K562 (cell line): ENCODE results near the gene SOHLH1. TPM values are rescaled to one million over a fixed set of nuclear protein-coding genes. Genes with fewer than 3 reads are reported as not detected.

Experiments
- ATAC-seq: fragments of 200-7000 bp; cut with Tn5 transposase; 3 replicates; pipeline ENCODE4 v1.9.1; 2020; ENCODE audit warnings: moderate library complexity
- BruUV-seq: library from RNA; stranded (reverse); fragments of 400-500 nt; replicated peaks from 2 replicates; lab custom pipeline; 2021; lab: Mats Ljungman, UMichigan
- CTCF ChIA-PET: fragments of 300-600 bp; formaldehyde crosslinking; extraction: SDS; loops from one replicate; lab custom pipeline; 2021; ENCODE audit warnings: low intra/inter-chr PET ratio; lab: Yijun Ruan, JAX
- POLR2A ChIA-PET: fragments of 300-600, 350-650 bp; sonication (Branson Sonifier 250); formaldehyde crosslinking; extraction: SDS; loops from one replicate; lab custom pipeline; 2021; ENCODE audit warnings: antibody characterized with exemption, inconsistent platforms; lab: Yijun Ruan, JAX
- DNase-seq, 4 experiments: peaks; one replicate each; pipeline versions ENCODE4 v3.0.0 to v3.0.0-alpha.2; 2011 to 2018; ENCODE audit warnings: low spot score in 3 of 4, mixed read lengths in 3 of 4; ENCODE audit errors: extremely low read depth in 1 of 4
- FAIRE-seq: peaks from 2 replicates; lab custom pipeline; 2011; peaks lifted over from hg19 to GRCh38; lab: Jason Lieb, UNC
- H2AFZ ChIP-seq: 2 replicates; pipeline ENCODE4 v1.6.0; 2011; ENCODE audit warnings: low read depth, low read length, control low read depth, inconsistent platforms
- H3K27ac ChIP-seq: fragments of 200-600 bp; 3 replicates; pipeline ENCODE4 v1.8.0; 2011; ENCODE audit warnings: low read depth, mild to moderate bottlenecking, control low read depth, inconsistent platforms, low read length, moderate library complexity, mixed read lengths; ENCODE audit errors: extremely low read depth
- H3K27me3 ChIP-seq, 2 experiments: fragments of 300-600 bp in 1 of 2; 2 replicates in 1 of 2; 3 replicates in 1 of 2; pipeline versions ENCODE4 v1.6.0 to v1.8.0; 2011; ENCODE audit warnings: inconsistent platforms in 2 of 2, low read length in 2 of 2, mild to moderate bottlenecking in 1 of 2, mixed read lengths in 1 of 2, moderate library complexity in 1 of 2; ENCODE audit not compliant: control insufficient read depth in 2 of 2, insufficient read depth in 2 of 2
- H3K36me3 ChIP-seq: fragments of 300-600 bp; 3 replicates; pipeline ENCODE4 v1.8.0; 2011; ENCODE audit warnings: mild to moderate bottlenecking, low read length, inconsistent platforms; ENCODE audit not compliant: control insufficient read depth, insufficient read depth
- H3K4me1 ChIP-seq, 2 experiments: fragments of 200-600 bp in 1 of 2; replicated peaks in 1 of 2; 2 replicates in 1 of 2; 3 replicates in 1 of 2; pipeline versions ENCODE4 v1.5.1 to v1.8.0; 2011; ENCODE audit warnings: inconsistent platforms in 2 of 2, low read length in 2 of 2, mild to moderate bottlenecking in 1 of 2, mixed read lengths in 1 of 2, moderate library complexity in 1 of 2; ENCODE audit not compliant: control insufficient read depth in 2 of 2, insufficient read depth in 2 of 2
- H3K4me2 ChIP-seq: 2 replicates; pipeline ENCODE4 v1.6.1; 2011; ENCODE audit warnings: low read length, control low read depth, inconsistent platforms, mixed read lengths; ENCODE audit not compliant: insufficient read depth
- H3K4me3 ChIP-seq: fragments of 200-600 bp; sonication (generic), shearing (Covaris generic); 2 replicates; pipeline ENCODE4 v1.5.1; 2016; ENCODE audit warnings: control low read depth, inconsistent platforms
- H3K79me2 ChIP-seq: fragments of 200-600 bp; 3 replicates; pipeline ENCODE4 v1.8.0; 2011; ENCODE audit warnings: low read length, inconsistent platforms; ENCODE audit not compliant: control insufficient read depth, insufficient read depth
- H3K9ac ChIP-seq, 2 experiments: 2 replicates each; pipeline versions ENCODE4 v1.6.0 to v1.6.1; 2011; ENCODE audit warnings: low read depth in 2 of 2, low read length in 2 of 2, control low read depth in 1 of 2, inconsistent platforms in 1 of 2, mild to moderate bottlenecking in 1 of 2, mixed read lengths in 1 of 2; ENCODE audit not compliant: insufficient read depth in 1 of 2
- H3K9me1 ChIP-seq: one replicate; pipeline ENCODE4 v1.6.0; 2011; ENCODE audit warnings: inconsistent platforms, mild to moderate bottlenecking, low read length, moderate library complexity; ENCODE audit not compliant: control insufficient read depth, insufficient read depth
- H3K9me3 ChIP-seq: replicated peaks from 2 replicates; pipeline ENCODE4 v1.5.1; 2011; ENCODE audit warnings: low read depth, low read length, inconsistent platforms; ENCODE audit not compliant: control insufficient read depth, insufficient read depth
- H4K20me1 ChIP-seq: replicated peaks from 2 replicates; pipeline ENCODE4 v1.6.1; 2011; ENCODE audit warnings: low read length, inconsistent platforms, mixed read lengths; ENCODE audit not compliant: control insufficient read depth, insufficient read depth
- ESRRA ChIP-seq: fragments of 450-650 bp; IDR thresholded peaks from 2 replicates; pipeline ENCODE4 v1.6.1; 2014; ENCODE audit warnings: low read depth, mild to moderate bottlenecking, moderate library complexity, borderline replicate concordance
- ETV1 ChIP-seq: fragments of 450-650 bp; conservative IDR thresholded peaks from 2 replicates; pipeline ENCODE4 v1.6.1; 2016; ENCODE audit warnings: missing genetic modification characterization, control low read depth, low read depth, missing compliant biosample characterization
- GTF3C2 ChIP-seq: IDR thresholded peaks from 3 replicates; pipeline ENCODE4 v1.6.1; 2011; ENCODE audit warnings: borderline replicate concordance, mild to moderate bottlenecking, moderate library complexity; ENCODE audit not compliant: insufficient read length; ENCODE audit errors: extremely low read depth
- KDM5B ChIP-seq: fragments of 200-600 bp; sonication (generic); IDR thresholded peaks from 2 replicates; pipeline ENCODE4 v1.6.1; 2012; ENCODE audit warnings: low read depth, mild to moderate bottlenecking, moderate library complexity, low read length, control low read depth, inconsistent platforms; ENCODE audit not compliant: insufficient replicate concordance
- TAL1 ChIP-seq: fragments of 450-650 bp; IDR thresholded peaks from 2 replicates; pipeline ENCODE4 v1.6.1; 2016; ENCODE audit warnings: mild to moderate bottlenecking
- ZNF175 ChIP-seq: fragments of 200-800 bp; sonication (Bioruptor generic); IDR thresholded peaks from 2 replicates; pipeline ENCODE4 v1.6.1; 2016; ENCODE audit warnings: low read depth, mild to moderate bottlenecking, missing genetic modification characterization, missing compliant biosample characterization
- WGBS: fragments of 100-300 bp; shearing (Covaris generic); methylation state at CpG from one replicate; pipeline ENCODE4 v1.1.6; 2016; ENCODE audit warnings: low coverage, mixed read lengths; ENCODE audit not compliant: insufficient coverage; ENCODE audit errors: missing lambda C conversion rate; 5-methylcytosine and 5-hydroxymethylcytosine counted together
- in situ Hi-C: fragments of 300-500 bp; cut with MboI; formaldehyde crosslinking; loops from 4 replicates; pipeline ENCODE4 v1.15.0; 2018; ENCODE audit warnings: inconsistent platforms, mixed read lengths
- intact Hi-C: fragments of 100-400 bp; cut with micrococcal nuclease; formaldehyde crosslinking; loops from 2 replicates; pipeline ENCODE4 v1.14.2; 2022
- polyA plus RNA-seq, 8 experiments: library from polyadenylated mRNA; depleted of rRNA in 4 of 8; stranded (reverse) in 5 of 8; unstranded in 3 of 8; fragments of >200 nt; fragmentation: Nextera tagmentation in 2 of 8; fragmentation: Illumina TruSeq in 1 of 8; extraction: Ambion mirVana in 2 of 8; extraction: Trizol in 1 of 8; gene quantifications; 2 replicates each; pipeline versions ENCODE4 v1.2.1 to v1.2.3, GENCODE V29; 2011 to 2014; ENCODE audit warnings: inconsistent platforms in 1 of 8, missing spikeins in 1 of 8
- total RNA-seq, 7 experiments: library from RNA; depleted of rRNA in 6 of 7; stranded (reverse); fragments of >200 nt in 6 of 7; fragmentation: Illumina TruSeq in 2 of 7; extraction: Trizol in 2 of 7; gene quantifications; 2 replicates each; pipeline versions ENCODE4 v1.2.1 to v1.2.3, GENCODE V29; 2011 to 2021; ENCODE audit warnings: low replicate concordance in 1 of 7

SOHLH1 gene
- total and polyA plus RNA-seq, 9 of the 15 experiments (the other 6 are each of a cell fraction or from before 2014, with no cell fraction given) = 0.17 to 0.41 (median 0.29) TPM; not detected in 6

- H3K36me3 ChIP-seq = no peaks in the 10 kb centered on the region
- H3K9me3 ChIP-seq = no peaks in the 10 kb centered on the region
- ChIA-PET POLR2A (interaction anchor here (0.6 kb wide), 1 partner anchor 87 kb away, joined by 3 read pairs; no protein-coding TSS in a partner anchor), CTCF (interaction anchor here (0.6 kb wide), 1 partner anchor 28 kb away, joined by 4 read pairs; no protein-coding TSS in a partner anchor)
- H2AFZ ChIP-seq = no peak overlapping the region
- BruUV-seq = no TSS peak
- no peak overlapping the region for H3K9ac ChIP-seq
- 4% methylated on average over 8 of the region's 12 CpGs for WGBS
- H3K79me2 ChIP-seq = no peaks in the 10 kb centered on the region
- peaks cover 34 to 68% of the 10 kb centered on the region in 2 experiments for H3K27me3 ChIP-seq
- no peak overlapping the region for H3K4me2 ChIP-seq
- intact Hi-C loops = no loop called here
- TF ChIP-seq TAL1 (no peak), GTF3C2 (no peak), KDM5B (no peak), ETV1 (no peak), ZNF175 (CRISPR knock-in tag) (no peak), ESRRA (no peak)
- H4K20me1 ChIP-seq = peaks cover 7% of the 10 kb centered on the region; the same call in 1 of the 2 replicates
- H3K4me3 ChIP-seq = no peak overlapping the region
- no peaks in the 10 kb centered on the region for H3K9me1 ChIP-seq
- in situ Hi-C loops = no loop called here
- no peak for FAIRE-seq
- no peaks in the 10 kb centered on the region for H3K4me1 ChIP-seq
- no peak for ATAC-seq
- H3K27ac ChIP-seq = no peak overlapping the region
- DNase-seq = no peak
Observed at GRCh38 chr9:135663857-135664256, 35.4 kb downstream of the SOHLH1 start.
